HG03432 (cell line): Measurements from ENCODE around the gene KIF6.
"Not testable (repeated sequence)": the region's sequence is repeated elsewhere in the genome, so short reads cannot be mapped to it uniquely, and the experiment has no call there.

ENCODE experiments used
- ATAC-seq: cut with Tn5 transposase; IDR thresholded peaks from one replicate; pipeline ENCODE4 v1.9.1; 2021; ENCODE audit warnings: mild to moderate bottlenecking, moderate library complexity; ENCODE audit not compliant: unreplicated experiment

KIF6 gene

DNA sequence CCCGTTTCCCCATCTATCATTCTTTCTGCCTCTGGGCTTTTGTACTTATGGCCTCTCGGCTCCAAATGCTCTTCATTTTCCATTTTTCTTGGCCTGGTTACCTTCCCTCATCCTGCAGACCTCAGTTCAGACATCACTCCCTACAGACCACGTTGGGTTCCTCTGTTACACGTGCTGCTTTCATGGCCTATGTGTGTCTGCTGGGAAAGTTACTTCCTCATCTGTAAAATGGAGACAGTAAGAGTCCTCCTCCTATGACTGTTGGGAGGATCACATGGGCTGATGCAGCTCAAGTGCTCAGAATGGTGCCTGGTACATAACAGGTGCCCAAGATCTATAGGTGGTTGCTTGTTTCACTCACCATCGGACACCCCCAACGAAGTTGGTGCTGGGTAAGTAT is 424.5 kb downstream of the KIF6 start:
- no peak for ATAC-seq

DNA sequence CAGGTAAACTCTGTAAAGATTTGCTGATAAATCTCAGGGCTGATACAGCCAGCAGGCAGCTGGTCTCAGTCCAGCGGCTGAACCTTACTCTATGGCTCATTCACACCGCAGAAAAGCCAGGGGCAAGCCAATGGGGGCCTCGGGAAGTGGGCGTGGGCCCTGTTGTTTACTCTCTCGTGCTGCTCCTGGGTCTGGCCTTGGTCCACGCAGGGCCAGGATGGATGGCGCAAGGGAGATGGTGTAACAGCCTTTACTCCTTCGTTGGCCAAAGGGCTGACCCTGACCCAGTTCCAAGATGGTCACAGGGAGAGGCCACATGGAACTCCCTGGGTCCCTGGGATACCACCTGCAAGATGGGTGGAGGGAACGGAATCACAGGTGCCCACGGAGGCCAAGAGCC is 427.1 kb downstream of the KIF6 start:
- no peak for ATAC-seq

DNA sequence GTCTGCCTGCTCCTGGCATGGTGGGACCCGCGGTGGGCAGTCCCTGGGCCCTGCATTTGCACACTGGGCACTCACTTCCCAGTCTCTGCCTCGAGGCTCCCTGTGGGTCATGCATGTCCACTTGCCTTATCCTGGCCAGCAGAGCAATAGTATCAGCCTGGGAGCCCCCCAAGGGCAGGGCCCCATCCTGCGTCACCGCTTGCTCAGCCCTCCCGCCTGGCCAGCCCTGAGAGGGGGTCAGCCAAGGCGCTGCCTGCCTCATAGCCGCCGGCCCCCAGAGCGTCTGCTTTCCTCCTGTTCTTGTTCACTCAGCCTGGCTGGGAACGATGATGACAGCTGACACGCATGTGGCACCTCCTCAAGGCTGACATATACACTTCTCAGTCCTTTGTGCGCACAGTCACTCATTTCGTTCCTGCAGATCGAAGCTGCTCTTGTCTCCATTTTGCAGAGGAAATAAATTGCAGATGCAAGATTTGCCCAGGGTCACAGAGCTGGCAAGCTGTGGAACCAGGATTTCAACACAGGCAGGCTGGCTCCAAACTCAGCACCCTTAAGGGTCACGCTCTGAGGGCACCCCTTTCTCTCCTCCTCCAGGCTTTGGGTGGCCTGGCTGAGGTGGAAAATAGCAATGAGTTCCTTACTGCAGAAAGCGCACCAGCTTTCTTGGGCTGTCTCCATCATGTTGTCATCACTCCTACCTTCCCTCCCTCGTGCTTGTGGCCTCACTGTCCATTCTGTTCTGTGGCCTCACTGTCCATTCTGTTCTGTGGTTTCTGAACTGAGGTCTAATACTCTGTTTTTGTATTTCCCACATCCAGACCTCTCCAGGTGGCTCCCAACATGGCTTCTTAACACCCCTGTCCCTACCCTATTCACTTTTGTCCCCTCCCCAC is 428.2 kb downstream of the KIF6 start:
- ATAC-seq: no peak

DNA sequence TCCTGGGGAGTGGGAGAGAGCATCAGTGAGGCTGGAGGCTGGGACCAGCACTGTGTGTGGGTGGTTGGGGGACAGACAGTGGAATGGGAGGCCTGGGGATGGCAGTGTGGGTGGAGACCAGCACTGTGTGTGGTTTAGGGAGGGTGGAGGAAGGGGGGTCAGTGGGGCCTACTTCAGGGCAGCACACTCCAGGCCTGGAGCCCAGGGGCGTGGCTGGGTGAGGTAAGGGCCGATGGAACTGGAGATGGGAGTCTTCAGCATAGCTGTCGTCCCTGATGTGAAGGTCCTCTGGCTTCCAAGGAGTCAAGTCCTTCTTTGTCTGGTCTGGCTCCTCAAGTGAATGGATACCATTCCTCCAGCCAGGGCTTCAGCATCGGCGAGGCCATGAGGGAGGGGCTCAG is 429.6 kb downstream of the KIF6 start:
- no peak for ATAC-seq

DNA sequence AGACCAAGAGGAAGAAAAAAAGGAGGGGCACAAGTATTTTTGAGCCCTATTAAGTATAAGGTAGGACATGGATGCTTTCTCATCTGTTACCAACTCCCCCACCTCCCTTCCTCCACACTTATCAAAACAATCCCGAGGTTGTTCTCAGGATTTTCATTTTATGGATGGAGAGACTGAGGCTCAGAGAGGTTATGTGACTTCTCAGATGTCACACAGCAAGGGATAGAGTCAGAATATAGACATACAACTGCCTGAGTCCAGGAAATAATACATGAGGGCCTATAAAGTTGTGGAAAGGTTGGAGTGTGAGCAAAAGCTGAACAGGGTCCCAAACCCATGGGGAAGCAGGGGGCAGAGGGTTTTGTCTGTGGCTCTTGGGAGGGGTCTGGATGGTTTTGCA is 430.3 kb downstream of the KIF6 start:
- no peak for ATAC-seq

DNA sequence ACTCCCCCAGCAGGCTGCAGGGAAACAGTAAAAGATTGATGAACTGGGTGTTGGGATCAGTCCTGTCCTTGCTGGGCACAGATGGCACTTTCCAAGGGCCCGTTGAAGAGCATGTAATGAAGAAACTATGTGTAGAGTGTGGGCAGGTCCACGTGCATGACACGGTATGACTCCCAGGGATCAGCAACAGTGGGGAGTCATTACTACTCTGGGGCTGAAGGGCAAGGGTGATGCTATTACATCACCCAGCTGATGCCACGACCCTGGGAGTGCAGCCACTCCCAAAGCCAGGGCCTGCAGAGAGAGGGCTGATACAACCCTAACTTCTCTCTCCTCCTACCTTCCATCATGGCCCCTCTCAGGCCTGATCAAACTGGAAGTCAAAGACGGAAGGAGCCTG is 431.1 kb downstream of the KIF6 start:
- ATAC-seq: no peak

DNA sequence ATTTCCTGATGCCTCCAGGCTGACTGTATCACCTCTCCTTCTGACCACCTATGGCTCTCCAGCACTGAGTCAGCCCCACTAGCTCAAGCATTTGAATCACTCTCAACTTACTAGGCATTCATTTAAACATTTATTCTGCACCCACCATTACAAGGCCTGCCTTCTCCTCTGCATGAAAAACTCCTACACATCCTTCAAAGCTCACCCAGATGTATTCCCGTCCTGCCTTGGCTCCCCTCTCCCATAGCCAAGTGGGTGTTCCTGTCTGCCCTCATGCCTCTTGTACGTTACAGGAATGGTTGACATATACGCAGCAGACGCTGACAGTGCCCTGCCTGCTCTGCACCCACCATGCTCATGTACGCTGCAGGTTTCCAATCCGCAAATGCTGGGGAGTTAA is 432.6 kb downstream of the KIF6 start:
- ATAC-seq: no peak

DNA sequence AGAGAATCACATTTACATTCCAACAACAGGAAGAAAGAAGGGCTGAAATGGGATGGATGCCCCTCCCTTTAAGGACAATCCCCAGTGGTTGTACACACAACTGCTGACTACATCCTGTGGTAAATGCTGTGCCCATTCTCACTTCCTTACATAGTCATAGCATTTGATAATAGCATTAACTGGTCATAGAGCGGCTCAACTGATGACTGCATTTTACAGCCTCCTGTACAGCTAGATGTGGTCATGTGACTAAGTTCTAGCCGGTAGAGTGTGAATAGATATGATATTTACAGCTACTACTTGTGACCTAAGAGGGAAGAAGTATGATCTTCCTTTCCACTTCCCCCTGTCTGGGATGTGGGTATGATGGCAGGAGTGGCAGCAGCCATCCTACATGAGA is 435.7 kb downstream of the KIF6 start:
- ATAC-seq: no peak

DNA sequence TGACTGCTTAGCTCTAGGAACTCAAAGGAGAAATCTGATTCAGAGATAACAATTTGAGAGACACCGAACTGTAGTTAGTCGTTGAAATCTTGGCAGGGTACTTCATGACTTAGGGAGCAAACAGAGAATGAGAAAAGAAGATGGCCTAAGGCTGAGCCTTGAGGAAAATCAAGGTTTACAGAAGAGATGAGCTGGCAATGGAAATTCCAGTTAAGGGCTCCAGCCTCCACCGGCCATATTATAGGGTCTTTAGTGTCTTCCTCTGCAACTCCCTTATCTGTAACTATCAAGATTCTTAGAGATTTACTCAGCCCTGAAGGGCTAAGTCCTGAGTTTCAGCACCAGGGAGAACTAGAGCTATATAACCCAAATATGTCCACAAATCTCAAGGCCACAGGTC is 437.6 kb downstream of the KIF6 start:
- no peak for ATAC-seq

DNA sequence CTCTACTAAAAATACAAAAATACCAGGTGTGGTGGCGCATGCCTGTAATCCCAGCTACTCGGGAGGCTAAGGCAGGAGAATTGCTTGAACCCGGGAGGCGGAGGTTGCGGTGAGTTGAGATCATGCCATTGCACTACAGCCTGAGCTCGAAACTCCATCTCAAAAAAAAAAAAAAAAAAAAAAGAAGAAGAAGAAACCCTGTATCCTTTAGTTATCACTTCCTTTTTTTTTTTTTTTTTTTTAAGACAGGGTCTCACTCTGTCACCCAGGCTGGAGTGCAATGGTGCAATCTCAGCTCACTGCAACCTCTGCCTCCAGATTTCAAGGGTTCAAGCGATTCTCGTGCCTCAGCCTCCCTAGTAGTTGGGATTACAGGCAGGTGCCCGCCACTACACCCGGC is 438.6 kb downstream of the KIF6 start:
- not testable (repeated sequence) for ATAC-seq

DNA sequence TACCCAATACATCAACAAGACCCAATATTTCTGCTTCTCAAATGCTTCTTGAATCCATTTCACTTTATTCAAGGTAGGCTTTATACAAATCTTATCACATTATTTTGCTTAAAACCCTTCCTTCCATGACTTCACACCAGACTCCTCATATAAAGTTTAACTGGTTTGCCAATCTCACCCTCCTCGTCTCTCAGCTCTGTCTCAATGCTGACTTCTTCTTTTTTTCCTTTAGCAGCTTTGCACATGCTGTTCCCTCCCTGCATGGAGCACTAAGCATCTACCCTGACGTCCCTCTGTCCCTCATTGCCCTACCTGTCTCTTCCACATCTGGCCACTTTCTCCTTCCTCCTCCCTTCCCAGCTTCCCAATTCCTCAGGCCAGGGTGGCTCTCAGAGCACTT is 442.4 kb downstream of the KIF6 start:
- no peak for ATAC-seq

DNA sequence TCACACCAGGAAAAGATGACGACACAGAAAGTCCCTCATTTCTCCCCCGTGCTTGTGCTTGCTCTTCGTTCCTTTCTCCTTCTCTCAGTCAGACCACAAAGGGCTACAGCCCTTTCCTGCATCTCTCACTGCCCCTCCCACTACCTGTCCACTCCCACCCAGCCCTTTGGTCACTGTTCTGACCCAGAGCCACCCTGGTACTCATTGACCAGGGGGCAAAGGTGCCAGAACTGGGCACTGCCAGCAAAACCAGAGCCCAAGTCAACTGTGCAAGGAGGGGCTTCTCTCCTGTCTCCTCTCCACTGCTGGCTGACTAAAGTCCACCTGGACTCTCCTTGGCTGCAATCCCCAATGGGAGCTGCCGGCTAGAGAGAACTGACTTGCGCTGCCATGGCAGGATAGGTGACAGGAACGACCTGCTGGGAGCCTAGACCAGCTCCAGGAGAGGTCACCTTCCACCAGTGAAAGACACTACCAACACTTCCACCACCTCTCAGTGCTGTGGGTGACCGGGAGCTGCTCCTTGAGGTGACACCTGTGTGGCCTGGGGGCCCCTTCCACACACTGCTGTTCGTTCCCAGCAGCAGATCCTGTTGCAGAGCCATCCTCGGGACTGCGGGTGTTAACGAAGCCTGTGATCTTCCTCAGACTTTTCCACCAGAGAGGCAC is 443.8 kb downstream of the KIF6 start:
- no peak for ATAC-seq

DNA sequence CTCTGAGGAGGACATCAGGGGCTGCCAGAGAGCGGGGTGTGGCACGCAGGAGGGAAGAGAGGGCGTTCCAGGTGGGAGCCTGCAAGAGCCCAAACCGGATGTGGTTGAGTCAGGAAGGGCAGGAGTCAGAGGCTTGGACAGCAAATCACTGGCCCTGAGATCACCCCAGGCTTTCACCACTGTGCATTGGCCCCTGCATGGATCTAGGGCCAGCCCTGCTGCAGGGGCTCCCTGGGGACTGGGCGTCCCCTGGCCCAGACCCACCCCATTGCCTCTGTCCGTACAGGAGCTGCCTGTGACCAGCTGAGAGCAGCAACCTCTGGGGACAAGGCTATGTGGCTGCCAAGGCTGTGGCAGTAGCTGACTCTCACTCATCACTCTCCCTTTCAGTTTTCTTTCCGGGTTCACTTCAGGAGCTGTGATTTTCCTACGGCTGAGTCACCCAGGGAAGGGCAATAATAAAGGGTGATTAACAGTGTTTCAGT is 444.9 kb downstream of the KIF6 start:
- no peak for ATAC-seq
